ENCODE measurements around the gene NHS. TPM values are rescaled to one million over a fixed set of nuclear protein-coding genes. Genes with fewer than 3 reads are reported as not detected.

Gene NHS
- total RNA-seq, 1 donor from 2014 or later, result 6.6 TPM

DNA sequence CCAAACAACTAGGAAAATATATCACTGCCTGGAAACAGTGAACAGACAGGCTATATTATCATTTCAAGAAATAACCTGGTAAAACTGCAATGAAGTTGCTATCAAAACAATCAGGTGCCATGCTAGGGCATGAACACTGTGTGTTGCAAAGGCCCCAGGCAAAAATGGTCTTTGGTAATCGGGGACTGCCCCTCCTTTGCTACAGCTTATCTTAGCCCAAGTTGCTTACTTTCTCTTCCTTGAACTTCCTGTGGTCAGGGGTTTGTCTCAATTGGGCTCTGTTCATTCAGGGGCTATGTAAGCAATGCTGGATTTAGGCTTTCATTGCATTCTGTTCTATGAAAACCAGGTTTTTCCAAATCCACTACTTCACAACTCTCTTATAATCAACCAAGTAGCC lies 392.7 kb downstream of the NHS start:
- H3K27ac Mint-ChIP-seq (ENCODE audit: unreplicated experiment), result no peak overlapping the region
- FAIRE-seq, result no peak
- Histone ChIP-seq H3K4me2 (ENCODE audit: low read length) (no peak overlapping the region), H4K20me1 (ENCODE audit: insufficient read depth, low read length) (no peaks in the 10 kb centered on the region), H3K4me3 (ENCODE audit: insufficient read depth, low read depth, low read length) (no peak overlapping the region), H3K9me3 (ENCODE audit: insufficient read depth, low read depth, low read length) (no peaks in the 10 kb centered on the region), H2AFZ (ENCODE audit: low read depth, low read length) (no peak overlapping the region), H3K79me2 (ENCODE audit: insufficient read depth, low read length) (no peaks in the 10 kb centered on the region), H3K27me3 (ENCODE audit: insufficient read depth, low read length) (no peaks in the 10 kb centered on the region), H3K4me1 (ENCODE audit: insufficient read depth, low read length) (no peaks in the 10 kb centered on the region), H3K9ac (ENCODE audit: low read length) (no peak overlapping the region), H3K36me3 (ENCODE audit: insufficient read depth, low read length) (no peaks in the 10 kb centered on the region), H3K27ac (ENCODE audit: low read depth, low read length) (no peak overlapping the region)
- no peak for DNase-seq (ENCODE audit: low read depth)
- H3K9me3 Mint-ChIP-seq (ENCODE audit: unreplicated experiment), result no peaks in the 10 kb centered on the region
- no peaks in the 10 kb centered on the region for H3K36me3 Mint-ChIP-seq (ENCODE audit: low read depth, unreplicated experiment)
- no peaks in the 10 kb centered on the region for H3K27me3 Mint-ChIP-seq (ENCODE audit: low read depth, unreplicated experiment)
- H3K4me1 Mint-ChIP-seq (ENCODE audit: low read depth, unreplicated experiment), result no peaks in the 10 kb centered on the region
- no peak overlapping the region for H3K4me3 Mint-ChIP-seq (ENCODE audit: unreplicated experiment)
- TF ChIP-seq EZH2 (IDR thresholded peaks at IDR 0.05; ENCODE audit: insufficient read depth, low read length) (no peak), CTCF (IDR thresholded peaks at IDR 0.05; ENCODE audit: insufficient read depth, low read depth, low read length) (no peak)

DNA sequence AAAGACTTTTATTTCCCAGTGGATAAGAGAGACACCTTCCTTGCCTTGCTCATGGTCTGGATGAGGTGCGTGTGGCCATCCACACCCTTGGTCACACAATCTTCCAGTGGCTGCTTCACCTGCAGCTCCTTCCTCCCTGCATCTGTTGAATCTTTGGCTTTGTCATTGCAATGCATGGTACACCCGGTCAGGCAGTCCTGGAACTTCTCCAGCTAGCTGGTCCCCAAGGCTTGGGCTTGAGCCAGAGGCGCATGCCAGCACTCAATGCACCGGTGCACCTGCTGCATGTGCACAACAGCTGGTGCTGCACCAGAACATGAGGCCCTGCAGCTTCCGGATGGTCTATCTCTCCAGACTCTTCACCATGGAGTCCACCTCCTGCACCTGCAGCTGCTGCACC lies 394.0 kb downstream of the NHS start:
- H4K20me1 ChIP-seq (ENCODE audit: insufficient read depth, low read length), result no peaks in the 10 kb centered on the region
- Mint-ChIP-seq H3K27ac (ENCODE audit: unreplicated experiment) (no peak overlapping the region), H3K27me3 (ENCODE audit: low read depth, unreplicated experiment) (no peaks in the 10 kb centered on the region), H3K4me1 (ENCODE audit: low read depth, unreplicated experiment) (no peaks in the 10 kb centered on the region), H3K36me3 (ENCODE audit: low read depth, unreplicated experiment) (no peaks in the 10 kb centered on the region), H3K9me3 (ENCODE audit: unreplicated experiment) (no peaks in the 10 kb centered on the region), H3K4me3 (ENCODE audit: unreplicated experiment) (no peak overlapping the region)
- H3K36me3 ChIP-seq (ENCODE audit: insufficient read depth, low read length), result no peaks in the 10 kb centered on the region
- H3K27ac ChIP-seq (ENCODE audit: low read depth, low read length), result no peak overlapping the region
- no peaks in the 10 kb centered on the region for H3K4me1 ChIP-seq (ENCODE audit: insufficient read depth, low read length)
- TF ChIP-seq CTCF (IDR thresholded peaks at IDR 0.05; ENCODE audit: insufficient read depth, low read depth, low read length), result no peak
- TF ChIP-seq EZH2 (IDR thresholded peaks at IDR 0.05; ENCODE audit: insufficient read depth, low read length), result no peak
- H3K4me2 ChIP-seq (ENCODE audit: low read length), result no peak overlapping the region
- no peak for FAIRE-seq
- H3K4me3 ChIP-seq (ENCODE audit: insufficient read depth, low read depth, low read length), result no peak overlapping the region
- H2AFZ ChIP-seq (ENCODE audit: low read depth, low read length), result no peak overlapping the region
- H3K9me3 ChIP-seq (ENCODE audit: insufficient read depth, low read depth, low read length), result no peaks in the 10 kb centered on the region
- no peaks in the 10 kb centered on the region for H3K27me3 ChIP-seq (ENCODE audit: insufficient read depth, low read length)
- no peaks in the 10 kb centered on the region for H3K79me2 ChIP-seq (ENCODE audit: insufficient read depth, low read length)
- DNase-seq (ENCODE audit: low read depth), result no peak
- no peak overlapping the region for H3K9ac ChIP-seq (ENCODE audit: low read length)

DNA sequence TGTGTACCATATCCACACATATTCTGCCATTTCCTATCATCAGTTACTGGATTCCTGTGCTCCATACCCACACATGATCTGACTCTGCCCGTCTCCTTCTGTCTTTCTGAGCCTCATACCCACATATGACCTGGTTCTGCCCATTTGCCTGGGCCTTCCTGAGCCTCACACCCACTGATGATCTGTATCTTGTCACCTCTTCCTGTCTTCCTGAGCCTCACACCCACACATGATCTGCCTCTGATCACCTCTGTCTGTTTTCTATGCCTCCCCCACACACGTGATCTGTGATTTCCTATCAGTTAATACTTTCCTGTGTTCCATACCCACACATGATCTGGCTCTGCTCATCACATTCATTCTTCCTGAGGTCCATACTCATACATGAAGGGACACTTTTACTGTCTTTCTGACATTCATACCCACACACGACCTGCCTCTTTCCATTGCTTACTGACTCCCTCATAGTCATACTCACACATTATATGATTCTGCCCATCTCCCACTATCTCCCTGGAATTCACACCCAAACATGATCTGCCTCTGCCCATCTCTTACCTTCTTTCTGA lies 394.8 kb downstream of the NHS start:
- Histone ChIP-seq H3K79me2 (ENCODE audit: insufficient read depth, low read length) (no peaks in the 10 kb centered on the region), H3K27me3 (ENCODE audit: insufficient read depth, low read length) (no peaks in the 10 kb centered on the region), H3K27ac (ENCODE audit: low read depth, low read length) (no peak overlapping the region), H3K4me3 (ENCODE audit: insufficient read depth, low read depth, low read length) (no peak overlapping the region), H3K36me3 (ENCODE audit: insufficient read depth, low read length) (no peaks in the 10 kb centered on the region), H4K20me1 (ENCODE audit: insufficient read depth, low read length) (no peaks in the 10 kb centered on the region), H3K9me3 (ENCODE audit: insufficient read depth, low read depth, low read length) (no peaks in the 10 kb centered on the region), H3K4me2 (ENCODE audit: low read length) (no peak overlapping the region), H3K4me1 (ENCODE audit: insufficient read depth, low read length) (no peaks in the 10 kb centered on the region), H3K9ac (ENCODE audit: low read length) (no peak overlapping the region), H2AFZ (ENCODE audit: low read depth, low read length) (no peak overlapping the region)
- H3K27ac Mint-ChIP-seq (ENCODE audit: unreplicated experiment), result no peak overlapping the region
- no peak for TF ChIP-seq CTCF (IDR thresholded peaks at IDR 0.05; ENCODE audit: insufficient read depth, low read depth, low read length)
- TF ChIP-seq EZH2 (IDR thresholded peaks at IDR 0.05; ENCODE audit: insufficient read depth, low read length), result no peak
- H3K36me3 Mint-ChIP-seq (ENCODE audit: low read depth, unreplicated experiment), result no peaks in the 10 kb centered on the region
- H3K4me3 Mint-ChIP-seq (ENCODE audit: unreplicated experiment), result no peak overlapping the region
- DNase-seq (ENCODE audit: low read depth) (no peak), FAIRE-seq (peak; percentile 26)
- H3K4me1 Mint-ChIP-seq (ENCODE audit: low read depth, unreplicated experiment), result no peaks in the 10 kb centered on the region
- H3K9me3 Mint-ChIP-seq (ENCODE audit: unreplicated experiment), result no peaks in the 10 kb centered on the region
- H3K27me3 Mint-ChIP-seq (ENCODE audit: low read depth, unreplicated experiment), result no peaks in the 10 kb centered on the region
